ENCODE measurements around the gene CFAP77. TPM values are rescaled to one million over a fixed set of nuclear protein-coding genes. Genes with fewer than 3 reads are reported as not detected.
A peak's percentile ranks its signal among the peaks of the same experiment; 100 is the strongest.

Gene CFAP77
- total RNA-seq, 2 experiments from 2014 or later = not detected

DNA sequence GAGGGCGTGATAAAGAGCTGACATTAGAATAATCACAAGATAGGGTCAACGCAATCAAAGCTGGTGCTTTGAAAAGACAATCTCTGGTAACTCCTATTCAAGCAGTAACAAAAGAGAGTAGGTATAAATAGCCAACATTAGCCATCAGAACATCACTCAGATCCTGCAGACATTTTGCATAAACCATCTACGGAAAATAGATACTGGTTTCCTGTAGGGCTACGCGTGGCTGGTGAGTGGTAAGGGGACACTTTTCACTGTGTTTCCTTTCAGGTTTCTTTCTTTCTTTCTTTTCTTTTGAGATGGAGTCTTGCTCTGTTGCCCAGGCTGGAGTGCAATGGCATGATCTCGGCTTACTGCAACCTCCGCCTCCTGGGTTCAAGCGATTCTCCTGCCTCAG is 25.6 kb upstream of the CFAP77 start:
- intact Hi-C loops (cut with micrococcal nuclease) = no loop called here
- Mint-ChIP-seq H3K4me3 (no peak overlapping the region), H3K27me3 (no peaks in the 10 kb centered on the region), H3K9me3 (no peaks in the 10 kb centered on the region), H3K4me1 (ENCODE audit: low read depth) (peaks cover 23% of the 10 kb centered on the region), H3K36me3 (peaks cover 40% of the 10 kb centered on the region), H3K27ac (no peak overlapping the region)
- CTCF ChIA-PET = no interaction called here
- POLR2A ChIA-PET = no interaction called here
- no peak for DNase-seq

- no peak overlapping the region for H3K4me3 Mint-ChIP-seq
Measured at GRCh38 chr9:132387133-132387532, 22.9 kb upstream of the CFAP77 start.

DNA sequence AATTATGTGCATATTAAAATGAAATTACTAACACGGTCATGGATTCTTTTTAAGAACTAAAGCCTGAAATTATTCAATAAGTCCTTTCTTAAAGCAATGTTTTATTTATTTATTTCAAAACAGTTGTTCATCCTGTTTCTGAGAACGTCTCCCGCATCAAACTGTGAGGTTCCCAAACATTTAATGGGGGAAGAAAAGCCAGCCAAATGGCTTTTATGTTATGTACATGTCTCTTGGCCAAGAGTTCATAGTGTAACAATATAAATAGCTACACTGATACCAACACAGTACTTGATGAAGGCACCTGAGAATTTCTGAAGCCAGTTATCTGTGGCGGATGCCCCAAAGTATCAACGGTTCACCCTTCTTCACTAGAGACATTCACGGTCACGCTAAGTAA is 19.0 kb upstream of the CFAP77 start:
- Mint-ChIP-seq H3K4me1 (ENCODE audit: low read depth) (no peaks in the 10 kb centered on the region), H3K27me3 (no peaks in the 10 kb centered on the region), H3K4me3 (no peak overlapping the region), H3K27ac (no peak overlapping the region), H3K9me3 (no peaks in the 10 kb centered on the region), H3K36me3 (peaks cover 65% of the 10 kb centered on the region)
- intact Hi-C loops (cut with micrococcal nuclease) = no loop called here
- POLR2A ChIA-PET = no interaction called here
- CTCF ChIA-PET = no interaction called here
- DNase-seq = no peak

More at GRCh38 chr9:132387133-132387532, 22.9 kb upstream of the CFAP77 start:
- H3K4me1 Mint-ChIP-seq (ENCODE audit: low read depth) = peaks cover 16% of the 10 kb centered on the region
- ChIA-PET CTCF (no interaction called here), POLR2A (no interaction called here)
- no peak for DNase-seq
- H3K9me3 Mint-ChIP-seq = no peaks in the 10 kb centered on the region
- H3K36me3 Mint-ChIP-seq = peaks cover 57% of the 10 kb centered on the region
- no peaks in the 10 kb centered on the region for H3K27me3 Mint-ChIP-seq
- H3K27ac Mint-ChIP-seq = no peak overlapping the region
- intact Hi-C loops (cut with micrococcal nuclease) = no loop called here

DNA sequence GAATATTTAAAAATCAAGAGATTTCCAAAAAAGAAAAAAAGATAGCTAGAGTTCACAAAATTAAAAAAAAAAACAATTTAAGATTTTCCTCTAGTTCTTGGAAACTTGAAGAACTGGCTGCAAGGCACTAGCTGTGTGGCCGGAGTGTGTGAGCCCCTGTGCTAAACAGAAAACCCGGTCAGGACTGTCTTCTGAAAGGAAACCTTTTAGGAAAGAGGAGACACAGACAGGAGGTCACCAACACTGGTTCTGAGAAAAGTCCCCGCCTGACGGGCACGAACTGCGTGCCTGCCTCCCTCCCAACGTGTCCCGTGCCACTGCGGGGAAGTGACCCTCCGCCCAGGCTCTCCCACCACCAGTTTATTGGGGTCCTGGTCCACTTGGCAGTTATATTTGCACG is 18.6 kb upstream of the CFAP77 start:
- Mint-ChIP-seq H3K27me3 (no peaks in the 10 kb centered on the region), H3K36me3 (peaks cover 66% of the 10 kb centered on the region)
- CTCF ChIA-PET = no interaction called here

GRCh38 chr9:132395560-132395959 is 14.5 kb upstream of the CFAP77 start:
- Mint-ChIP-seq H3K4me1 (ENCODE audit: low read depth) (no peaks in the 10 kb centered on the region), H3K27me3 (no peaks in the 10 kb centered on the region), H3K4me3 (no peak overlapping the region), H3K9me3 (no peaks in the 10 kb centered on the region), H3K27ac (no peak overlapping the region), H3K36me3 (peaks cover 60% of the 10 kb centered on the region)
- no peak for DNase-seq
- CTCF ChIA-PET = interaction anchor here (1.2 kb wide), 1 partner anchor 136 kb away, joined by 3 read pairs; no protein-coding TSS in a partner anchor
- intact Hi-C loops (cut with micrococcal nuclease) = no loop called here
- POLR2A ChIA-PET = no interaction called here

More for the DNA sequence above, 18.6 kb upstream of the CFAP77 start:
- Mint-ChIP-seq H3K4me1 (ENCODE audit: low read depth) (no peaks in the 10 kb centered on the region), H3K9me3 (no peaks in the 10 kb centered on the region), H3K4me3 (no peak overlapping the region), H3K27ac (no peak overlapping the region)
- POLR2A ChIA-PET = no interaction called here
- intact Hi-C loops (cut with micrococcal nuclease) = no loop called here
- no peak for DNase-seq

GRCh38 chr9:132401824-132402223 is 8.2 kb upstream of the CFAP77 start:
- Mint-ChIP-seq H3K27ac (no peak overlapping the region), H3K9me3 (no peaks in the 10 kb centered on the region), H3K4me3 (no peak overlapping the region), H3K36me3 (peaks cover 49% of the 10 kb centered on the region), H3K4me1 (ENCODE audit: low read depth) (peaks cover 34% of the 10 kb centered on the region), H3K27me3 (no peaks in the 10 kb centered on the region)
- POLR2A ChIA-PET = no interaction called here
- intact Hi-C loops (cut with micrococcal nuclease) = loop anchor here (10.0 kb wide), 2 partner anchors 363 to 543 kb away; partner anchors contain the start of gene TSC1
- DNase-seq = no peak
- CTCF ChIA-PET = no interaction called here

DNA sequence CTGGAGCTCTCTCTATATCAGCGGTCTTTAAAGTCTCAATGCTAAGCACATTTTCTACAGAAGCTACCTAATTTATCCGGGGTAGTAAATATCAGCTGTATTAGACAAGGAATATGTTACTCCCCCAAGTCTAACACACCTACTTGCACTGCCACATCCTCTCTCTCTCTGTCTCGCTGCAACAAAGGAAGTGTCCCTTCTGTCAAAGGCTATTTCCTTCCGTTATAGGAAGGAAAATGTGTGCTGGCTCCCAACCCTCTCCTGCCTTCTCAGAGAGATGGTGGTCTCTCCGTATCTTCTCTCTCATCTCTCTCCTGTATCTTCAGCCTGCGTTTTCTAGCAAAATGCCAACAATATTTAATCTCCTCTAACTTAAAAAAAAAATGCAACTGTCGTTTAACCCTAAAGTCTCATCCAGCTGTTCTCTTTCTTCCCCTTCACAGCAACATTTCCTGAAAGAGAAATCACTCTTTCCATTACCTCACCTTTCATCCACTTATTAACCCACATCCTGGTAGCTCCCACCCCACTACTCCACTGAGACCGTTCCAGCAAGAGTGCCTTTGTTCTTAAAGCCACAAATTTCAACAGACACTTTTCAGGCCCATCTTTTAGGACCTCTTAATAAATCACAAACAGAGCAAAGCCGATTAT is 5.7 kb upstream of the CFAP77 start:
- H3K4me3 Mint-ChIP-seq = peak overlapping the region; percentile 94
- no peaks in the 10 kb centered on the region for H3K9me3 Mint-ChIP-seq
- intact Hi-C loops (cut with micrococcal nuclease) = loop anchor here (10.0 kb wide), 2 partner anchors 360 to 540 kb away; partner anchors contain the start of gene TSC1
- peak; percentile 44 for DNase-seq
- CTCF ChIA-PET = interaction anchor here (0.6 to 1.4 kb wide), 3 partner anchors 10 to 171 kb away, joined by 3 to 4 read pairs (median 3); no protein-coding TSS in a partner anchor
- H3K36me3 Mint-ChIP-seq = peaks cover 35% of the 10 kb centered on the region
- H3K27ac Mint-ChIP-seq = peak overlapping the region; percentile 90
- no peaks in the 10 kb centered on the region for H3K27me3 Mint-ChIP-seq
- H3K4me1 Mint-ChIP-seq (ENCODE audit: low read depth) = peaks cover 41% of the 10 kb centered on the region
- POLR2A ChIA-PET = interaction anchor here (0.6 to 1.1 kb wide), 4 partner anchors 35 to 54 kb away, joined by 3 to 6 read pairs (median 3); no protein-coding TSS in a partner anchor

DNA sequence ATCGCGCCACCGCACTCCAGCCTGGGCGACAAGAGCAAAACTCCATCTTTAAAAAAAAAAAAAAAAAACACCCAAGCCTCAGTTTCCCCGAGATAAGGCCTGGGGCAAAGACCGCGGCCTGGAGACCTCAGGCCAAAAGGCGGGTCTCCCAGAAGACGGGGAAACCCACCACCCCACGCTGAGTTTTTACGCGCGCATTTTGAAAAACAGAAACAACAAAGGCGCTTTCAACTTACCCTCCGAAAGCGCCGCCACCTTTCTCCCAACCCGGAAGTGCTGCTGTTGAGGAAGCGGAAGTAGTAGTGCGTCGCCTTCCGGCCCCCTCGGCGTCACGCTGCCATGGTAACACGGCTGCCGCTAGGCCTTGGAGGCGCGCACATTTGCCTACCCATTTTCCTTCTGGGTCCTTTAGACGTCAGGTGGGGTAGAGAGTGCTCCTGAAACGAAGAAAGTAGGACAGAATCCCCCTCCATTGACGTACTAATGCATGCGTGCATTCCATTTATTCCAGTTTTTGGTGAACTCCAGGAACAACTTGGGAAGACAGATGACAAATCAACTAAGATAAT is 3.4 kb upstream of the CFAP77 start, which contains the start of gene TTF1:
TTF1 (minus strand) TSS at position 287 of the 569 bp plus-strand sequence. CDS start 4,019 bp downstream, outside the sequence.
- H3K27me3 Mint-ChIP-seq = peaks cover 13% of the 10 kb centered on the region
- peaks cover 24% of the 10 kb centered on the region for H3K36me3 Mint-ChIP-seq
- peak; percentile 96 for DNase-seq
- peaks cover 54% of the 10 kb centered on the region for H3K4me1 Mint-ChIP-seq (ENCODE audit: low read depth)
- POLR2A ChIA-PET = interaction anchor here (1.0 kb wide), 1 partner anchor 52 kb away, joined by 3 read pairs; the partner anchor contains the start of gene SETX
- H3K9me3 Mint-ChIP-seq = no peaks in the 10 kb centered on the region
- intact Hi-C loops (cut with micrococcal nuclease) = loop anchor here (1.0 to 10.0 kb wide), 5 partner anchors 51 to 538 kb away; partner anchors contain the start of genes GTF3C4 and TSC1
- CTCF ChIA-PET = no interaction called here
- peak within 1 kb of the TSS; percentile 94 for H3K4me3 Mint-ChIP-seq
- H3K27ac Mint-ChIP-seq = peak within 1 kb of the TSS; percentile 90

- Mint-ChIP-seq H3K36me3 (peaks cover 19% of the 10 kb centered on the region), H3K4me1 (ENCODE audit: low read depth) (peaks cover 52% of the 10 kb centered on the region), H3K4me3 (peak overlapping the region; percentile 94), H3K9me3 (no peaks in the 10 kb centered on the region), H3K27me3 (peaks cover 16% of the 10 kb centered on the region), H3K27ac (peak overlapping the region; percentile 90)
- ChIA-PET POLR2A (interaction anchor here (1.0 kb wide), 1 partner anchor 53 kb away, joined by 3 read pairs; the partner anchor contains the start of gene SETX), CTCF (no interaction called here)
- intact Hi-C loops (cut with micrococcal nuclease) = loop anchor here (5.0 to 10.0 kb wide), 3 partner anchors 265 to 538 kb away; partner anchors contain the start of genes GTF3C4 and TSC1
- no peak for DNase-seq
Measured at GRCh38 chr9:132407196-132407595, 2.8 kb upstream of the CFAP77 start.

DNA sequence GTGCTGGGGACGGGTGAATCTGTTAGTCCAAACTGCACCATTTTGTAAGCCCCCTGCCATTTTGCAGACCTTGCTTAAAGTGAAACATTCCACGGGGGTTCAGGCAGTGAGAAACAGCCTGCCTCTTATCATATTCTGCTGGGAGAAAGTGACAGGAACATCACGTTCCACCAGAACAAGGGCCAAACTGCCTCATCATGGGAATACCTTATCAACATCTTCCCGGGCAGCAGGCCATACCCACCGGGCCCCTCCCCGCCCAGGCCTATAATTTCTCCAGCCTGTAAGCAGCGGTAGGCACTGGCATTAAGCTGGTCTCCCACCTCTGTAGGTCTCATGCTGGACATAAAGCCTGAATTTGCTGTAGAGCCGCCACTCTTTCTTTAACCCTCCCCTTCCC is 1.5 kb upstream of the CFAP77 start:
- Mint-ChIP-seq H3K4me1 (ENCODE audit: low read depth) (peaks cover 50% of the 10 kb centered on the region), H3K27ac (no peak overlapping the region)
- CTCF ChIA-PET = no interaction called here

DNA sequence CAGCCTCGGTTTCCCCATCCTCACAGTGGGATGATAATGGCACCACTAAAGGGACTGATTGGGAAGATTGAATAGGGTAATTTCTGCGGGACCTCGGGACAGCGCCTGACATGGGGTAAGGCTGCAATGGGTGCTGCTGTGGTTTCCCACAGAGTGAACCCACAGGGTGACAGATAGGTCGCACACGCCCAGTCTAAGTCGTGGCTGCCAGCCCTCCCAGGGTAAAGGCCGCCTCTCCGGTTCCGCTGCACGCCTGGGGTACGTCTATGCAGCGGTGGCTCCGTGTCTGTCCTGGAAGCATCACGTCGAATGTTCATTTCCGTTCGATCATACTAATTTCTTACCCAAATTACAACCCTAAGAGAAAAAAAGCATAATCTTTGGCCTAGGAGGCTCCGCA is 631 bp downstream of the CFAP77 start:
- Mint-ChIP-seq H3K4me3 (peak overlapping the region; percentile 54), H3K4me1 (ENCODE audit: low read depth) (peaks cover 34% of the 10 kb centered on the region), H3K36me3 (no peaks in the 10 kb centered on the region)

More for the DNA sequence above, 1.5 kb upstream of the CFAP77 start:
- H3K4me3 Mint-ChIP-seq = no peak overlapping the region
- intact Hi-C loops (cut with micrococcal nuclease) = loop anchor here (5.0 to 10.0 kb wide), 3 partner anchors 264 to 536 kb away; partner anchors contain the start of genes GTF3C4 and TSC1
- H3K9me3 Mint-ChIP-seq = no peaks in the 10 kb centered on the region
- POLR2A ChIA-PET = no interaction called here
- peaks cover 8% of the 10 kb centered on the region for H3K36me3 Mint-ChIP-seq
- DNase-seq = no peak
- peaks cover 24% of the 10 kb centered on the region for H3K27me3 Mint-ChIP-seq

GRCh38 chr9:132411091-132411508 is 1.1 kb downstream of the CFAP77 start:
- ChIA-PET CTCF (interaction anchor here (0.5 to 0.6 kb wide), 2 partner anchors 347 to 997 kb away, joined by 3 to 4 read pairs; no protein-coding TSS in a partner anchor), POLR2A (no interaction called here)
- peak; percentile 83 for DNase-seq
- intact Hi-C loops (cut with micrococcal nuclease) = loop anchor here (1.0 kb wide), 2 partner anchors 76 to 96 kb away; no protein-coding TSS in a partner anchor
- peaks cover 31% of the 10 kb centered on the region for H3K4me1 Mint-ChIP-seq (ENCODE audit: low read depth)
- peak overlapping the region; percentile 23 for H3K27ac Mint-ChIP-seq
- H3K4me3 Mint-ChIP-seq = peak overlapping the region; percentile 54
- H3K9me3 Mint-ChIP-seq = no peaks in the 10 kb centered on the region
- H3K36me3 Mint-ChIP-seq = no peaks in the 10 kb centered on the region
- peaks cover 46% of the 10 kb centered on the region for H3K27me3 Mint-ChIP-seq

More for the DNA sequence above, 631 bp downstream of the CFAP77 start:
- Mint-ChIP-seq H3K9me3 (no peaks in the 10 kb centered on the region), H3K27ac (no peak overlapping the region), H3K27me3 (peaks cover 46% of the 10 kb centered on the region)
- DNase-seq = peak; percentile 28
- ChIA-PET POLR2A (no interaction called here), CTCF (interaction anchor here (0.5 to 0.6 kb wide), 2 partner anchors 347 to 997 kb away, joined by 3 to 4 read pairs; no protein-coding TSS in a partner anchor)
- intact Hi-C loops (cut with micrococcal nuclease) = loop anchor here (1.0 kb wide), 2 partner anchors 77 to 97 kb away; no protein-coding TSS in a partner anchor

Data from activated CD4-positive, alpha-beta memory T cell treated with anti-CD3 and anti-CD28 coated beads for 36 hours (primary cell).